K562 (cell line): ENCODE measurements around the gene ALG6. TPM values are rescaled to one million over a fixed set of nuclear protein-coding genes. Genes with fewer than 3 reads are reported as not detected.
A peak's percentile ranks its signal among the peaks of the same experiment; 100 is the strongest.

Experiments used
- ETV1 ChIP-seq: fragments of 450-650 bp; conservative IDR thresholded peaks from 2 replicates; pipeline ENCODE4 v1.6.1; 2016; ENCODE audit warnings: missing genetic modification characterization, control low read depth, low read depth, missing compliant biosample characterization
- FOXA3 ChIP-seq, 2 experiments: fragments of 450-650 bp in 1 of 2; sonication (generic) in 1 of 2; formaldehyde crosslinking; IDR thresholded peaks in 1 of 2; conservative IDR thresholded peaks in 1 of 2; 2 replicates each; pipeline versions ENCODE4 v1.4.0 to v1.8.0; 2020 to 2022; ENCODE audit warnings: mild to moderate bottlenecking in 2 of 2, missing genetic modification reagents in 1 of 2
- PPARD ChIP-seq: fragments of 250-450 bp; sonication (Bioruptor Pico); IDR thresholded peaks from 2 replicates; pipeline ENCODE4 v1.8.0; 2022; ENCODE audit warnings: inconsistent platforms, mild to moderate bottlenecking, moderate library complexity
- SMC3 ChIP-seq: conservative IDR thresholded peaks from 2 replicates; pipeline ENCODE4 v1.6.1; 2011; ENCODE audit warnings: low read depth, low read length, improper control_type of control experiment; ENCODE audit not compliant: insufficient read depth
- SOX6 ChIP-seq: fragments of 450-650 bp; IDR thresholded peaks from 2 replicates; pipeline ENCODE4 v1.6.1; 2014; ENCODE audit warnings: mild to moderate bottlenecking
- ZNF165 ChIP-seq: fragments of 250-450 bp; sonication (Bioruptor Pico); IDR thresholded peaks from 2 replicates; pipeline ENCODE4 v1.4.0; 2020; ENCODE audit warnings: borderline replicate concordance
- polyA plus RNA-seq, 8 experiments: library from polyadenylated mRNA; depleted of rRNA in 4 of 8; stranded (reverse) in 5 of 8; unstranded in 3 of 8; fragments of >200 nt; fragmentation: Nextera tagmentation in 2 of 8; fragmentation: Illumina TruSeq in 1 of 8; extraction: Ambion mirVana in 2 of 8; extraction: Trizol in 1 of 8; gene quantifications; 2 replicates each; pipeline versions ENCODE4 v1.2.1 to v1.2.3, GENCODE V29; 2011 to 2014; ENCODE audit warnings: inconsistent platforms in 1 of 8, missing spikeins in 1 of 8
- total RNA-seq, 7 experiments: library from RNA; depleted of rRNA in 6 of 7; stranded (reverse); fragments of >200 nt in 6 of 7; fragmentation: Illumina TruSeq in 2 of 7; extraction: Trizol in 2 of 7; gene quantifications; 2 replicates each; pipeline versions ENCODE4 v1.2.1 to v1.2.3, GENCODE V29; 2011 to 2021; ENCODE audit warnings: low replicate concordance in 1 of 7
- TF ChIP-seq, protein P1 (sequence below), 2 experiments: fragments of 450-650 bp in 1 of 2; sonication (generic) in 1 of 2; formaldehyde crosslinking in 1 of 2; IDR thresholded peaks in 1 of 2; conservative IDR thresholded peaks in 1 of 2; 2 replicates each; pipeline versions ENCODE4 v1.6.1 to v1.8.1; 2016 to 2023; ENCODE audit warnings: mild to moderate bottlenecking in 2 of 2, moderate library complexity in 2 of 2, inconsistent platforms in 1 of 2, missing genetic modification reagents in 1 of 2
- TF ChIP-seq, protein P2 (sequence below): fragments of 450-650 bp; formaldehyde crosslinking; IDR thresholded peaks from 2 replicates; pipeline ENCODE4 v1.4.0; 2022; ENCODE audit warnings: mild to moderate bottlenecking, moderate library complexity
- TF ChIP-seq, protein P3 (sequence below), 2 experiments: fragments of 450-650 bp; formaldehyde crosslinking in 1 of 2; IDR thresholded peaks; 2 replicates each; pipeline versions ENCODE4 v1.4.0 to v1.6.1; 2014 to 2020; ENCODE audit warnings: mild to moderate bottlenecking in 2 of 2, borderline replicate concordance in 1 of 2, low read depth in 1 of 2
- TF ChIP-seq, protein P4 (sequence below): fragments of 450-650 bp; IDR thresholded peaks from 2 replicates; pipeline ENCODE4 v1.6.1; 2017; ENCODE audit warnings: antibody characterized with exemption
- TF ChIP-seq, protein P5 (sequence below): sonication (generic); formaldehyde crosslinking; IDR thresholded peaks from 2 replicates; pipeline ENCODE4 v1.8.1; 2023; ENCODE audit warnings: mild to moderate bottlenecking, missing genetic modification reagents, moderate library complexity

Gene ALG6
- total and polyA plus RNA-seq, 9 of the 15 experiments (the other 6 are each of a cell fraction or from before 2014, with no cell fraction given) = 14.6 to 35.7 (median 23.3) TPM

DNA sequence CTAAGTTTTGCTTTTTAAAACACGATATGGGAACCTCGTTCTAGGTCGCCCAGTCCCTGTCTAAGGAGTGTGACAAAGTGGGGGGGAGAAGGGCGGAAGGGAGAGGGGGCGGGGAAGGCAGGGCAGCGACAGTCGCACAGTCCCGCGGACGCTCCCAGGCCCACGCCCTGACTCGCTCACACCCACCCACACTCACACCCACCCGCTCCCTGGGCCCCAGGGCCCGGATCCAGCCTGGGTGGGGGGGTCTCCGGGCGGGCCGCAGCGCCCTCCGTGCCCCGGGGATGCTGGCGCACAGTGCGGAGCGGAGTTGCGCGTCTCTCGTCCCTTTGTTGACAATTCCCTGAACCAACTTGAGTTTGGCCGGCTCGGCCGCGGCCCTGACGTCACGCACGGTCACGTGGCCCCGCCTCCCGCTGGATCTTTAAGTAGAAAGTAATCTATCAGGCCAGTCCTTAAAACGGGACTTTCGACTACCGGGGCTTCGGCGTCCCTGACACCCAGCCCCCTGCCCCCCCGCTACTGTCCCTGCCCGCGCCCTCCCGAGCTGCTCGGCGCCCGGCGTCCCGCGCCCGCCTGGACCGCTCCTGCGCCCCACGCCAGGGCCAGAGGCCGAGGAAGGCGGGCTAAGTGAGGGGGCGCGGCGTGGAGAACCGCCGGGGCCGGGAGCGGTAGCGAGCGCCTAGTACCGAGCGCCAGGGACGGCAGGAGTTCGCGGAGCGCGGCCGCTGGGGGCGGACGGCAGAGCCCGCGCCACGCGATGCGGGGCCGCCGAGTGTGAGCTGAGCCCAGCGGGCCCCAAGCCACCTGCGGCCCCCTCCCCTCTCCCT is 45.1 kb upstream of the ALG6 start, which contains the start of gene FOXD3 (continued):
- TF ChIP-seq, protein P1, sequence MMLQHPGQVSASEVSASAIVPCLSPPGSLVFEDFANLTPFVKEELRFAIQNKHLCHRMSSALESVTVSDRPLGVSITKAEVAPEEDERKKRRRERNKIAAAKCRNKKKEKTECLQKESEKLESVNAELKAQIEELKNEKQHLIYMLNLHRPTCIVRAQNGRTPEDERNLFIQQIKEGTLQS (IDR thresholded peaks at IDR 0.05) = peak; percentile 66
- TF ChIP-seq, protein P1 (CRISPR knock-in tag; conservative IDR thresholded peaks at IDR 0.05) = peak; percentile 56; the same call in 1 of the 2 replicates
- TF ChIP-seq, protein P2, sequence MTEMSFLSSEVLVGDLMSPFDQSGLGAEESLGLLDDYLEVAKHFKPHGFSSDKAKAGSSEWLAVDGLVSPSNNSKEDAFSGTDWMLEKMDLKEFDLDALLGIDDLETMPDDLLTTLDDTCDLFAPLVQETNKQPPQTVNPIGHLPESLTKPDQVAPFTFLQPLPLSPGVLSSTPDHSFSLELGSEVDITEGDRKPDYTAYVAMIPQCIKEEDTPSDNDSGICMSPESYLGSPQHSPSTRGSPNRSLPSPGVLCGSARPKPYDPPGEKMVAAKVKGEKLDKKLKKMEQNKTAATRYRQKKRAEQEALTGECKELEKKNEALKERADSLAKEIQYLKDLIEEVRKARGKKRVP = no peak
- TF ChIP-seq ZNF165 (CRISPR knock-in tag) (no peak), SOX6 (0 out of 2 replicates have a peak, but pooled peaks have one; percentile 14), SMC3 (no peak), FOXA3 (CRISPR knock-in tag; conservative IDR thresholded peaks at IDR 0.05 in 1 of 2, IDR thresholded peaks at IDR 0.05 in 1 of 2) (peak in 1 of 2 experiments; percentile 96; a peak in 3 of 4 replicates), PPARD (CRISPR knock-in tag) (no peak), ETV1 (tag) (0 out of 2 replicates have a peak, but pooled peaks have one; percentile 18)
- TF ChIP-seq, protein P3, sequence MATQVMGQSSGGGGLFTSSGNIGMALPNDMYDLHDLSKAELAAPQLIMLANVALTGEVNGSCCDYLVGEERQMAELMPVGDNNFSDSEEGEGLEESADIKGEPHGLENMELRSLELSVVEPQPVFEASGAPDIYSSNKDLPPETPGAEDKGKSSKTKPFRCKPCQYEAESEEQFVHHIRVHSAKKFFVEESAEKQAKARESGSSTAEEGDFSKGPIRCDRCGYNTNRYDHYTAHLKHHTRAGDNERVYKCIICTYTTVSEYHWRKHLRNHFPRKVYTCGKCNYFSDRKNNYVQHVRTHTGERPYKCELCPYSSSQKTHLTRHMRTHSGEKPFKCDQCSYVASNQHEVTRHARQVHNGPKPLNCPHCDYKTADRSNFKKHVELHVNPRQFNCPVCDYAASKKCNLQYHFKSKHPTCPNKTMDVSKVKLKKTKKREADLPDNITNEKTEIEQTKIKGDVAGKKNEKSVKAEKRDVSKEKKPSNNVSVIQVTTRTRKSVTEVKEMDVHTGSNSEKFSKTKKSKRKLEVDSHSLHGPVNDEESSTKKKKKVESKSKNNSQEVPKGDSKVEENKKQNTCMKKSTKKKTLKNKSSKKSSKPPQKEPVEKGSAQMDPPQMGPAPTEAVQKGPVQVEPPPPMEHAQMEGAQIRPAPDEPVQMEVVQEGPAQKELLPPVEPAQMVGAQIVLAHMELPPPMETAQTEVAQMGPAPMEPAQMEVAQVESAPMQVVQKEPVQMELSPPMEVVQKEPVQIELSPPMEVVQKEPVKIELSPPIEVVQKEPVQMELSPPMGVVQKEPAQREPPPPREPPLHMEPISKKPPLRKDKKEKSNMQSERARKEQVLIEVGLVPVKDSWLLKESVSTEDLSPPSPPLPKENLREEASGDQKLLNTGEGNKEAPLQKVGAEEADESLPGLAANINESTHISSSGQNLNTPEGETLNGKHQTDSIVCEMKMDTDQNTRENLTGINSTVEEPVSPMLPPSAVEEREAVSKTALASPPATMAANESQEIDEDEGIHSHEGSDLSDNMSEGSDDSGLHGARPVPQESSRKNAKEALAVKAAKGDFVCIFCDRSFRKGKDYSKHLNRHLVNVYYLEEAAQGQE (IDR thresholded peaks at IDR 0.05; ENCODE audit: borderline replicate concordance) = peak; percentile 48
- TF ChIP-seq, protein P3 (CRISPR knock-in tag; IDR thresholded peaks at IDR 0.05; ENCODE audit: low read depth) = no peak
- TF ChIP-seq, protein P4, sequence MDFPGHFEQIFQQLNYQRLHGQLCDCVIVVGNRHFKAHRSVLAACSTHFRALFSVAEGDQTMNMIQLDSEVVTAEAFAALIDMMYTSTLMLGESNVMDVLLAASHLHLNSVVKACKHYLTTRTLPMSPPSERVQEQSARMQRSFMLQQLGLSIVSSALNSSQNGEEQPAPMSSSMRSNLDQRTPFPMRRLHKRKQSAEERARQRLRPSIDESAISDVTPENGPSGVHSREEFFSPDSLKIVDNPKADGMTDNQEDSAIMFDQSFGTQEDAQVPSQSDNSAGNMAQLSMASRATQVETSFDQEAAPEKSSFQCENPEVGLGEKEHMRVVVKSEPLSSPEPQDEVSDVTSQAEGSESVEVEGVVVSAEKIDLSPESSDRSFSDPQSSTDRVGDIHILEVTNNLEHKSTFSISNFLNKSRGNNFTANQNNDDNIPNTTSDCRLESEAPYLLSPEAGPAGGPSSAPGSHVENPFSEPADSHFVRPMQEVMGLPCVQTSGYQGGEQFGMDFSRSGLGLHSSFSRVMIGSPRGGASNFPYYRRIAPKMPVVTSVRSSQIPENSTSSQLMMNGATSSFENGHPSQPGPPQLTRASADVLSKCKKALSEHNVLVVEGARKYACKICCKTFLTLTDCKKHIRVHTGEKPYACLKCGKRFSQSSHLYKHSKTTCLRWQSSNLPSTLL = no peak
- TF ChIP-seq, protein P5, sequence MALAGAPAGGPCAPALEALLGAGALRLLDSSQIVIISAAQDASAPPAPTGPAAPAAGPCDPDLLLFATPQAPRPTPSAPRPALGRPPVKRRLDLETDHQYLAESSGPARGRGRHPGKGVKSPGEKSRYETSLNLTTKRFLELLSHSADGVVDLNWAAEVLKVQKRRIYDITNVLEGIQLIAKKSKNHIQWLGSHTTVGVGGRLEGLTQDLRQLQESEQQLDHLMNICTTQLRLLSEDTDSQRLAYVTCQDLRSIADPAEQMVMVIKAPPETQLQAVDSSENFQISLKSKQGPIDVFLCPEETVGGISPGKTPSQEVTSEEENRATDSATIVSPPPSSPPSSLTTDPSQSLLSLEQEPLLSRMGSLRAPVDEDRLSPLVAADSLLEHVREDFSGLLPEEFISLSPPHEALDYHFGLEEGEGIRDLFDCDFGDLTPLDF (CRISPR knock-in tag) = 0 out of 2 replicates have a peak, but pooled peaks have one; percentile 35
